Loucy (cell line): Measurements from ENCODE around the gene ADGRD1.

Experiments
- H2AFZ ChIP-seq: fragments of 200-600 bp; sonication (generic); 2 replicates; pipeline ENCODE4 v1.6.0; 2016; ENCODE audit warnings: antibody characterized with exemption, mild to moderate bottlenecking, low read length, moderate library complexity
- H3F3A ChIP-seq: fragments of 200-600 bp; 2 replicates; pipeline ENCODE4 v1.6.0; 2016; ENCODE audit warnings: antibody characterized with exemption, low read depth, mild to moderate bottlenecking
- H3K27me3 ChIP-seq: fragments of 200-600 bp; sonication (generic); 2 replicates; pipeline ENCODE4 v1.6.1; 2014; ENCODE audit warnings: low read length, mild to moderate bottlenecking; ENCODE audit not compliant: insufficient read depth, poor library complexity, severe bottlenecking
- H3K36me3 ChIP-seq: fragments of 200-600 bp; sonication (generic); 2 replicates; pipeline ENCODE4 v1.6.1; 2016; ENCODE audit warnings: low read length; ENCODE audit not compliant: insufficient read depth
- H3K4me1 ChIP-seq: fragments of 200-600 bp; sonication (generic); 2 replicates; pipeline ENCODE4 v1.5.1; 2014; ENCODE audit warnings: low read length, mild to moderate bottlenecking; ENCODE audit not compliant: insufficient read depth, poor library complexity, severe bottlenecking
- H3K4me2 ChIP-seq: fragments of 200-600 bp; sonication (generic); 2 replicates; pipeline ENCODE4 v1.6.0; 2014; ENCODE audit warnings: antibody characterized with exemption, low read length, low read depth, mild to moderate bottlenecking; ENCODE audit not compliant: poor library complexity, severe bottlenecking
- H3K4me3 ChIP-seq: fragments of 200-600 bp; sonication (generic); 2 replicates; pipeline ENCODE4 v1.5.1; 2014; ENCODE audit warnings: low read length, mild to moderate bottlenecking, mixed read lengths; ENCODE audit not compliant: poor library complexity, severe bottlenecking
- H3K79me2 ChIP-seq: fragments of 200-600 bp; sonication (generic); 2 replicates; pipeline ENCODE4 v1.6.1; 2014; ENCODE audit warnings: low read length; ENCODE audit not compliant: insufficient read depth
- H3K9ac ChIP-seq: fragments of 200-600 bp; sonication (generic); 2 replicates; pipeline ENCODE4 v1.6.0; 2014; ENCODE audit warnings: mild to moderate bottlenecking, low read depth, low read length, moderate library complexity; ENCODE audit not compliant: poor library complexity, severe bottlenecking
- H3K9me2 ChIP-seq: fragments of 200-600 bp; sonication (generic); replicated peaks from 2 replicates; pipeline ENCODE4 v1.6.1; 2016; ENCODE audit warnings: low read depth, low read length, mixed read lengths
- H3K9me3 ChIP-seq: fragments of 200-600 bp; sonication (generic); 2 replicates; pipeline ENCODE4 v1.6.1; 2014; ENCODE audit warnings: mild to moderate bottlenecking, antibody characterized with exemption, low read length, low read depth; ENCODE audit not compliant: insufficient read depth
- H4K20me1 ChIP-seq: fragments of 200-600 bp; sonication (generic); 2 replicates; pipeline ENCODE4 v1.6.0; 2014; ENCODE audit warnings: antibody characterized with exemption, low read length, mild to moderate bottlenecking; ENCODE audit not compliant: insufficient read depth, poor library complexity, severe bottlenecking
- EZH2phosphoT487 ChIP-seq: fragments of 200-600 bp; IDR thresholded peaks from 2 replicates; pipeline ENCODE4 v1.6.1; 2018; ENCODE audit warnings: antibody characterized with exemption, mild to moderate bottlenecking, moderate library complexity, borderline replicate concordance
- TF ChIP-seq, protein P1 (sequence below): fragments of 200-600 bp; sonication (generic); conservative IDR thresholded peaks from 2 replicates; pipeline ENCODE4 v1.5.1; 2014; ENCODE audit warnings: mild to moderate bottlenecking, antibody characterized with exemption, low read length

ADGRD1 gene

DNA sequence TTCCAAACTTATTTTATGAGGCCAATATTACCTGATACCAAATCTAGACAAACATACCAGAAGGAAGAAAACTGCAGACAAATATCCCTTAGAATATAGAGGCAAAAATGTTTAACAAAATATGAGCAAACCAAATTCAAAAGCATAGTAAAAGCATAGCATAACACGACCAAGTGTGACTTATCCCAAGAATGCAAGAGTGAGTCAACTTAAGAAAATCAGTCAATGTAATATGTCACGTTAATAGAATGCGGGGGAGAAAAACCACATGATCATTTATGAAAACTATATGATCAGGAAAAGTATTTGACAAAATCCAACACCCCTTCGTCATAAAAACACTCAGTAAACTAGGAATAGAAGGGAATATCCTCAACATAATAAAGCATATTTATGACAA, 217.3 kb downstream of the ADGRD1 start:
- Histone ChIP-seq H3K9me2 (no peaks in the 10 kb centered on the region), H3K79me2 (no peaks in the 10 kb centered on the region), H3K4me1 (no peaks in the 10 kb centered on the region), H4K20me1 (no peaks in the 10 kb centered on the region), H3K4me3 (no peak overlapping the region), H3F3A (no peaks in the 10 kb centered on the region), H3K9ac (no peak overlapping the region), H3K36me3 (no peaks in the 10 kb centered on the region), H3K27me3 (no peaks in the 10 kb centered on the region), H3K4me2 (no peak overlapping the region), H3K9me3 (peaks cover 4% of the 10 kb centered on the region; the same call in 1 of the 2 replicates), H2AFZ (no peak overlapping the region)
- TF ChIP-seq EZH2phosphoT487, result no peak
- TF ChIP-seq, protein P1, sequence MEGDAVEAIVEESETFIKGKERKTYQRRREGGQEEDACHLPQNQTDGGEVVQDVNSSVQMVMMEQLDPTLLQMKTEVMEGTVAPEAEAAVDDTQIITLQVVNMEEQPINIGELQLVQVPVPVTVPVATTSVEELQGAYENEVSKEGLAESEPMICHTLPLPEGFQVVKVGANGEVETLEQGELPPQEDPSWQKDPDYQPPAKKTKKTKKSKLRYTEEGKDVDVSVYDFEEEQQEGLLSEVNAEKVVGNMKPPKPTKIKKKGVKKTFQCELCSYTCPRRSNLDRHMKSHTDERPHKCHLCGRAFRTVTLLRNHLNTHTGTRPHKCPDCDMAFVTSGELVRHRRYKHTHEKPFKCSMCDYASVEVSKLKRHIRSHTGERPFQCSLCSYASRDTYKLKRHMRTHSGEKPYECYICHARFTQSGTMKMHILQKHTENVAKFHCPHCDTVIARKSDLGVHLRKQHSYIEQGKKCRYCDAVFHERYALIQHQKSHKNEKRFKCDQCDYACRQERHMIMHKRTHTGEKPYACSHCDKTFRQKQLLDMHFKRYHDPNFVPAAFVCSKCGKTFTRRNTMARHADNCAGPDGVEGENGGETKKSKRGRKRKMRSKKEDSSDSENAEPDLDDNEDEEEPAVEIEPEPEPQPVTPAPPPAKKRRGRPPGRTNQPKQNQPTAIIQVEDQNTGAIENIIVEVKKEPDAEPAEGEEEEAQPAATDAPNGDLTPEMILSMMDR, result no peak

DNA sequence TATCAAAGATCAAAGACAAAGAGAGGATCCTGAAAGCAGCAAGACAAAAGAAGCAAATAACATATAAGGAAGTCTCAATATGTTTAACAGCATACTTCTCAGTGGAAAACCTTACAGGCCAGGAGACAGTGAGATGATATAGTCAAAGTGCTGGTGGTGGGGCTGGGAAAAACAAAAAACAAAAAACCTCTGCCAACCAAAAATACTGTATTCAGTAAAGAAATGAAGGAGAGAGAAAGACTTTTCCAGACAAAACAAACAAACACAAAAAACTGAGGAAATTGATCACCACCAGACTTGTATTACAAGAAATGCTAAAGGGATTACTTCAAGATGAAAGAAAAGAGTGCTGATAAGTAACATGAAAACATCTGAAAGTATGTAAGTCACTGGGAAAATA, 221.2 kb downstream of the ADGRD1 start:
- Histone ChIP-seq H3K79me2 (no peaks in the 10 kb centered on the region), H3K9me3 (peaks cover 10% of the 10 kb centered on the region; the same call in 1 of the 2 replicates), H3K27me3 (no peaks in the 10 kb centered on the region), H3F3A (no peaks in the 10 kb centered on the region), H3K4me2 (no peak overlapping the region), H3K9me2 (no peaks in the 10 kb centered on the region), H3K9ac (no peak overlapping the region), H3K4me1 (no peaks in the 10 kb centered on the region), H4K20me1 (no peaks in the 10 kb centered on the region), H3K4me3 (no peak overlapping the region), H2AFZ (no peak overlapping the region), H3K36me3 (no peaks in the 10 kb centered on the region)
- TF ChIP-seq, protein P1, result no peak
- no peak for TF ChIP-seq EZH2phosphoT487

DNA sequence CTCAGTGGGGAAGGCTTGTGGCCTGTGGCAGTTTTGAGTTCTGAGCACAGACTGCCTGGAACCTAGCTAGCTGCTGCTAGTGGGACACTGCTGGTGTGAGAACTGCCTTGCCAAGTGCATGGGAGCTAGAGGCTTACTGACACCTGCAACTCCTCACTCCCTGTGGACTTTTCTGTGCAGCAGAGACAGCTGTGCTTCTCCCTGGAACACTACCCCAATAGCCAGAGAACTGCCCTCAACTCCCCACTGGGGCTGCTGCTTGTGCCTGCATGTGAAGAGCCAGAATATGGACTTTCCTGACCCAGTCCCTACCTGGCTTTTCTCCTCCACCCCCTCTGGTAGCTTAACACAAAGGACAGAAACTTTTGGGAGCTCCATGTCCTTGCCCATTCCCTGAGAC, 222.6 kb downstream of the ADGRD1 start:
- no peaks in the 10 kb centered on the region for H3F3A ChIP-seq
- no peak overlapping the region for H3K4me3 ChIP-seq
- H3K9me2 ChIP-seq, result no peaks in the 10 kb centered on the region
- H3K9me3 ChIP-seq, result peaks cover 10% of the 10 kb centered on the region; the same call in 1 of the 2 replicates
- TF ChIP-seq EZH2phosphoT487, result no peak
- TF ChIP-seq, protein P1, result no peak
- no peak overlapping the region for H3K9ac ChIP-seq
- H3K27me3 ChIP-seq, result no peaks in the 10 kb centered on the region
- H3K4me1 ChIP-seq, result no peaks in the 10 kb centered on the region
- no peak overlapping the region for H3K4me2 ChIP-seq
- H4K20me1 ChIP-seq, result no peaks in the 10 kb centered on the region
- H2AFZ ChIP-seq, result no peak overlapping the region
- no peaks in the 10 kb centered on the region for H3K79me2 ChIP-seq
- no peaks in the 10 kb centered on the region for H3K36me3 ChIP-seq
